Mesodermal cell (in vitro differentiated cells): ENCODE results near the gene ABI2.
"Not testable (repeated sequence)": the region's sequence is repeated elsewhere in the genome, so short reads cannot be mapped to it uniquely, and the experiment has no call there.

Source experiments
- H3K27ac ChIP-seq: 2 replicates; pipeline ENCODE4 v1.7.0; 2013; ENCODE audit warnings: mild to moderate bottlenecking, low read depth, low read length, moderate library complexity; ENCODE audit not compliant: severe bottlenecking
- H3K36me3 ChIP-seq: 2 replicates; pipeline ENCODE4 v1.7.1; 2013; ENCODE audit warnings: mild to moderate bottlenecking, low read length, moderate library complexity; ENCODE audit not compliant: control insufficient read depth, insufficient read depth
- H3K4me1 ChIP-seq: one replicate; pipeline ENCODE4 v1.7.1; 2013; ENCODE audit warnings: mild to moderate bottlenecking, low read length; ENCODE audit not compliant: insufficient read depth, control insufficient read depth, poor library complexity, severe bottlenecking
- H3K4me3 ChIP-seq: 2 replicates; pipeline ENCODE4 v1.7.0; 2013; ENCODE audit warnings: low read length, control low read depth, mild to moderate bottlenecking; ENCODE audit not compliant: insufficient read depth, poor library complexity, severe bottlenecking; ENCODE audit errors: extremely low read depth
- H3K9me3 ChIP-seq: 2 replicates; pipeline ENCODE4 v1.7.1; 2013; ENCODE audit warnings: mild to moderate bottlenecking, low read length, moderate library complexity; ENCODE audit not compliant: control insufficient read depth
- WGBS, 2 experiments: methylation state at CpG; one replicate each; pipeline ENCODE4 v1.1.5; 2013; ENCODE audit warnings: missing lambda C conversion rate in 2 of 2; ENCODE audit not compliant: insufficient coverage in 2 of 2; 5-methylcytosine and 5-hydroxymethylcytosine counted together

ABI2 gene

GRCh38 chr2:203427061-203427460 lies 98.9 kb downstream of the ABI2 start:
- no peaks in the 10 kb centered on the region for H3K4me1 ChIP-seq
- H3K9me3 ChIP-seq, result no peaks in the 10 kb centered on the region
- 89 to 100% methylated on average over 2 of the region's 2 CpGs for WGBS, 2 experiments
- H3K4me3 ChIP-seq, result no peak overlapping the region
- H3K36me3 ChIP-seq, result peaks cover 63% of the 10 kb centered on the region
- no peak overlapping the region for H3K27ac ChIP-seq

DNA sequence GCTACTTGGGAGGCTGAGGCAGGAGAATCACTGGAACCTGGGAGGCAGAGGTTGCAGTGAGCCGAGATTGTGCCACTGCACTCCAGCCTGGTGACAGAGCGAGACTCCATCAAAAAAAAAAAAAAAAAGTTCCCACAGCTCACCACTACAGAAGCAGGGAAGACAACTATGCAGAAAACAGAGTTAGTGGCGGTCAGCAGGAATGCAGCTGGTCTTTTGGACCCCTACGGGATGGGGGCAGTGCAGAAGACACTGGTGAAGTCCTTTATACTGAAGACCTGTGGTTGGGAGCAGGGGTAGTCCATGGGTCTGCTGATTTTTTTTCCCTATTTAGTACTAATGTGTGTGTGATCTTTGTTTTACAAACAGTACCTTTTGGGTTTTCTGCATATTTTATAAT lies 101.4 kb downstream of the ABI2 start:
- H3K4me1 ChIP-seq, H3K4me3 ChIP-seq, H3K9me3 ChIP-seq, H3K27ac ChIP-seq: not testable (repeated sequence)
- H3K36me3 ChIP-seq, result peaks cover 61% of the 10 kb centered on the region
- 80 to 88% methylated on average over 1 to 2 of the region's 4 CpGs for WGBS, 2 experiments

GRCh38 chr2:203431391-203432185 lies 103.4 kb downstream of the ABI2 start:
- no CpG with 5 or more reads among the region's 5 CpGs for WGBS, 2 experiments
- no peak overlapping the region for H3K27ac ChIP-seq

DNA sequence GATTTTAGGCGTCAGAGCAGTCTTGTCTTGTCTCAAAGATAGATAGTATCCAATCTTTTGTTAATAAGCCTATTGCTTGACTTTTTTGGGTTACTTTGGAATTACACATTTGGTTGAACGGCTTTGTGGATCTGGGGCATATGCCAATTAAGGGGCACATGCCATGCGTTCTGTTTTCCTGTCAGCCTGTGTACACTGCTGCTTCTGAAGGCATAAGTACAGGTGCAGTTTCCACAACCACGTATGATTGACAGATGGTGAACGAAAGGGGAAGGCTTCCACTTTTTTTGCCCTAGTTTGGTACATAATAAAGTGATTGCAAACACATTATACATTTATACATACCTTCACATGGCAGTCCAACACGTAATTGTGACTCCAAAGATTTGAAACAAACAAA lies 104.6 kb downstream of the ABI2 start:
- WGBS, 2 experiments, result 95 to 100% methylated on average over 4 to 5 of the region's 6 CpGs
- Histone ChIP-seq H3K36me3 (peaks cover 48% of the 10 kb centered on the region), H3K4me1 (no peaks in the 10 kb centered on the region), H3K27ac (no peak overlapping the region), H3K4me3 (no peak overlapping the region), H3K9me3 (no peaks in the 10 kb centered on the region)

More at GRCh38 chr2:203431391-203432185, 103.4 kb downstream of the ABI2 start:
- Histone ChIP-seq H3K9me3 (no peaks in the 10 kb centered on the region), H3K4me1 (no peaks in the 10 kb centered on the region), H3K4me3 (no peak overlapping the region), H3K36me3 (peaks cover 51% of the 10 kb centered on the region)

DNA sequence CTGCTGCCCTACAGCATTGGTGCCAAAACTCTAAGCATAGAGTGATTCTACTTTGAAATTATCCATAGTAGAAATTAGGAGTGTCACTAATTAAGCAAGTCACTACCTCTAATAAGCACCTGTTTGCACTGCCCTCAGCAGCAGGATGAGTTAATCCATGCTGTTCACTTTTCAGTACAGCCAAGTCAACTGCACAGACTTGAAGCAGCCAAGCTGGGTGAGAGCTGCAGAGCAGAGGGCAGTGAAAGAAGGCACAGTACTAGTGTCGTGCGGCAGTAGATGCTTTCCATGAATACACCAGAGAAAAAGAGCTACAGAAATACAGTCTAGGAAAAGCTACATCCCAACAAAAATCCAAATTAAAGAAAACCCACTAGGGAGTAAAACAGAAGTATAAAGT lies 108.3 kb downstream of the ABI2 start:
- Histone ChIP-seq H3K4me1 (no peaks in the 10 kb centered on the region), H3K4me3 (no peak overlapping the region), H3K36me3 (peaks cover 62% of the 10 kb centered on the region), H3K27ac (no peak overlapping the region), H3K9me3 (no peaks in the 10 kb centered on the region)
- no CpG with 5 or more reads among the region's 2 CpGs for WGBS, 2 experiments

GRCh38 chr2:203437511-203437910 lies 109.3 kb downstream of the ABI2 start:
- no peaks in the 10 kb centered on the region for H3K4me1 ChIP-seq
- H3K27ac ChIP-seq, result no peak overlapping the region
- H3K4me3 ChIP-seq, result no peak overlapping the region
- no CpG with 5 or more reads among the region's 4 CpGs for WGBS, 2 experiments
- H3K9me3 ChIP-seq, result no peaks in the 10 kb centered on the region
- H3K36me3 ChIP-seq, result peaks cover 66% of the 10 kb centered on the region

DNA sequence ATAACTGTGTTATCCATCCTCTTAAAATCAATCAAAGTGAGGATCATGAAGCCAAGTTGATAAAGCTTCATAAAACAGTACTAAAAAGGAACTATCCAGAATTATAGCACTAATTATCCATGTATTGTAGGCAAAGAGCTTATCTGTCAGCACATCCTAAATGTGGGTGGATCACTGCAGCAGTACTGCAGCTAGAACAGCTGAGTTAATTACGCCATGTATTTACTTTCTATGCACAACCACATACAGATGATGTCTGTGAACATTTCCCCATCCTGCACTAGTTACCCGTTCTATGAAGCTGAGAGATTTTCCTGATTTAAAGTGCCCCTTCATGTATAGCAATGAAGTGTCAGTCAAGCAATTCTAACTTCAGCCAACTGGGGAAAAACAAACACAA lies 110.3 kb downstream of the ABI2 start:
- 92 to 100% methylated on average over 1 to 2 of the region's 2 CpGs for WGBS, 2 experiments
- Histone ChIP-seq H3K4me1 (no peaks in the 10 kb centered on the region), H3K36me3 (peaks cover 66% of the 10 kb centered on the region), H3K9me3 (no peaks in the 10 kb centered on the region), H3K4me3 (no peak overlapping the region), H3K27ac (no peak overlapping the region)

DNA sequence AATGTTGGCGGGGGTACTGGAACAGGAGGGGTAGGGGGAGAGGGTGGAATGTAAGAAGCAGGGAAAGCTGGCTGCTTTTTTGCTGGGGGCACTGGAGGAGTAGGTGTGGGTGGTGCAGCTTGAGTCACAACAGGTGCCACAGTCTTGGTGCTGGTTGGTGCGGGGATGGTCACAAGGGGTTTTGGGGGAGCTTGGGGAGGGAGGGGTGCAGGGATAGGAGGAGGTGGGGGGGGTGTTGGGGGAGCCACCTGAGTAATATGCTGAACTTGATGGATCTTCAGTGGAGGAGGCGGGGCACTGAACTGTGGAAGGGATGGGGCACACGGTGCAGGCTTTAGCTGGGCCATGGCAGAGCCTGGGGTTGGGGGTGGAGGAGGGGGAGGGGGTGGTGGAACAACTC lies 112.5 kb downstream of the ABI2 start:
- H3K4me1 ChIP-seq, result no peaks in the 10 kb centered on the region
- peaks cover 64% of the 10 kb centered on the region for H3K36me3 ChIP-seq
- no peak overlapping the region for H3K4me3 ChIP-seq
- no peaks in the 10 kb centered on the region for H3K9me3 ChIP-seq
- H3K27ac ChIP-seq, result no peak overlapping the region
- WGBS, 2 experiments, result 100% methylated on average over 2 of the region's 4 CpGs

DNA sequence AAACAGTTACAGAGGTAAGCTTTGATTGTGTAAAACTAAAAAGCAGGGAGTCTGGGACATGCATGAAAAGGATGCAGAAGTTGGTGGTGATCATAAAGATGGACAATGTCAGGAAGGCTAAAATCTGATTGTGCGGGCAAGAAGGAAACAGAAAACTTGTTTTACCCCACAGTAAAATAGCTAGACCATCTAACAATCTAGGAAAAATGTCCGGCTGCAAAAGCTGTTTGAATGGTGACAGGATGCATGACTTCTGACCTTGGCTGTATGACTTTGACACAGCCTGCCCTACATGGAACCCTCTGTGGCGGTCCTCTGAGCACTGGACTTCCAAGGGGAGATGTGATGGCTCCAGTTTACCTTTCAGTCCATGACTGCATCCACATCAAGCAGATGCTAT lies 113.3 kb downstream of the ABI2 start:
- H3K36me3 ChIP-seq, result peaks cover 70% of the 10 kb centered on the region
- H3K4me3 ChIP-seq, result no peak overlapping the region
- H3K27ac ChIP-seq, result no peak overlapping the region
- no peaks in the 10 kb centered on the region for H3K9me3 ChIP-seq
- peaks cover 5% of the 10 kb centered on the region for H3K4me1 ChIP-seq
- WGBS, 2 experiments, result 82 to 100% methylated on average over 1 of the region's 3 CpGs

- WGBS, 2 experiments, result 94 to 100% methylated on average over 1 to 2 of the region's 5 CpGs
- no peak overlapping the region for H3K4me3 ChIP-seq
- H3K4me1 ChIP-seq, result peaks cover 5% of the 10 kb centered on the region
- peaks cover 73% of the 10 kb centered on the region for H3K36me3 ChIP-seq
- H3K9me3 ChIP-seq, result no peaks in the 10 kb centered on the region
- H3K27ac ChIP-seq, result no peak overlapping the region
Observed at GRCh38 chr2:203442463-203442862, 114.3 kb downstream of the ABI2 start.

GRCh38 chr2:203444738-203445137 lies 116.5 kb downstream of the ABI2 start:
- H3K4me3 ChIP-seq, result no peak overlapping the region
- 85 to 89% methylated on average over 4 to 5 of the region's 7 CpGs for WGBS, 2 experiments
- no peak overlapping the region for H3K27ac ChIP-seq
- no peaks in the 10 kb centered on the region for H3K9me3 ChIP-seq
- peaks cover 5% of the 10 kb centered on the region for H3K4me1 ChIP-seq
- peaks cover 60% of the 10 kb centered on the region for H3K36me3 ChIP-seq
